IMR-90 (cell line): ENCODE results near the gene CPLX4. TPM values are rescaled to one million over a fixed set of nuclear protein-coding genes. Genes with fewer than 3 reads are reported as not detected.

Experiments
- ATAC-seq: fragments of 200-7000 bp; cut with Tn5 transposase; 2 replicates; pipeline ENCODE4 v1.9.1; 2020; ENCODE audit warnings: low read depth, mild to moderate bottlenecking, moderate library complexity
- BruUV-seq: library from RNA; stranded (reverse); fragments of 400-500 nt; replicated peaks from 2 replicates; lab custom pipeline; 2021; lab: Mats Ljungman, UMichigan
- CTCF ChIA-PET: fragments of 300-600 bp; formaldehyde crosslinking; extraction: SDS; loops from one replicate; lab custom pipeline; 2021; ENCODE audit warnings: antibody characterized with exemption; lab: Yijun Ruan, JAX
- POLR2A ChIA-PET: fragments of 300-600 bp; sonication (Branson Sonifier 250); formaldehyde crosslinking; loops from one replicate; lab custom pipeline; 2022; ENCODE audit warnings: antibody characterized with exemption; ENCODE audit not compliant: unreplicated experiment; lab: Charles Lee
- DNase-seq: peaks from one replicate; pipeline ENCODE4 v3.0.0; 2013
- H2AFZ ChIP-seq: replicated peaks from 2 replicates; pipeline ENCODE3; 2013; ENCODE audit warnings: low read length, mild to moderate bottlenecking; ENCODE audit not compliant: poor library complexity
- H2AK5ac ChIP-seq: 2 replicates; pipeline ENCODE4 v1.6.1; 2013; ENCODE audit warnings: low read depth, low read length, inconsistent platforms
- H2AK9ac ChIP-seq: replicated peaks from 2 replicates; pipeline ENCODE3; 2013; ENCODE audit warnings: mild to moderate bottlenecking, low read depth, low read length, moderate library complexity; ENCODE audit not compliant: poor library complexity
- H2BK120ac ChIP-seq: 2 replicates; pipeline ENCODE4 v1.6.1; 2013; ENCODE audit warnings: low read depth, low read length, inconsistent platforms
- H2BK15ac ChIP-seq: 3 replicates; pipeline ENCODE4 v1.6.1; 2013; ENCODE audit warnings: low read depth, low read length, inconsistent platforms
- H2BK20ac ChIP-seq: 2 replicates; pipeline ENCODE4 v1.6.1; 2013; ENCODE audit warnings: low read depth, mild to moderate bottlenecking, inconsistent platforms, low read length, moderate library complexity
- H2BK5ac ChIP-seq: 2 replicates; pipeline ENCODE4 v1.6.1; 2013; ENCODE audit warnings: mild to moderate bottlenecking, low read depth, low read length, inconsistent platforms; ENCODE audit not compliant: poor library complexity, severe bottlenecking
- H3K14ac ChIP-seq: replicated peaks from 2 replicates; pipeline ENCODE4 v1.6.1; 2013; ENCODE audit warnings: low read depth, low read length, inconsistent platforms
- H3K18ac ChIP-seq: 2 replicates; pipeline ENCODE4 v1.6.1; 2013; ENCODE audit warnings: low read depth, low read length, control low read depth
- H3K23ac ChIP-seq: 2 replicates; pipeline ENCODE4 v1.6.1; 2013; ENCODE audit warnings: low read depth, low read length, inconsistent platforms
- H3K27ac ChIP-seq: 2 replicates; pipeline ENCODE4 v1.5.1; 2013; ENCODE audit warnings: mild to moderate bottlenecking, control low read depth, low read length; ENCODE audit not compliant: insufficient read depth
- H3K27me3 ChIP-seq: 2 replicates; pipeline ENCODE4 v1.6.1; 2013; ENCODE audit warnings: low read length; ENCODE audit not compliant: control insufficient read depth, insufficient read depth
- H3K36me3 ChIP-seq: 2 replicates; pipeline ENCODE4 v1.6.1; 2013; ENCODE audit warnings: low read length, mixed read lengths; ENCODE audit not compliant: control insufficient read depth, insufficient read depth
- H3K4ac ChIP-seq: 2 replicates; pipeline ENCODE4 v1.6.1; 2013; ENCODE audit warnings: low read depth, low read length, inconsistent platforms
- H3K4me1 ChIP-seq: 2 replicates; pipeline ENCODE4 v1.6.1; 2013; ENCODE audit warnings: low read length, mixed read lengths; ENCODE audit not compliant: control insufficient read depth, insufficient read depth
- H3K4me2 ChIP-seq: 2 replicates; pipeline ENCODE4 v1.6.1; 2013; ENCODE audit warnings: low read depth, mild to moderate bottlenecking, control low read depth, low read length, moderate library complexity
- H3K4me3 ChIP-seq: 2 replicates; pipeline ENCODE4 v1.5.1; 2013; ENCODE audit warnings: low read depth, mild to moderate bottlenecking, control low read depth, low read length, moderate library complexity; ENCODE audit not compliant: insufficient read depth
- H3K56ac ChIP-seq: 2 replicates; pipeline ENCODE4 v1.6.1; 2013; ENCODE audit warnings: low read length, inconsistent platforms; ENCODE audit not compliant: insufficient read depth; ENCODE audit errors: extremely low read depth
- H3K79me1 ChIP-seq, 2 experiments: 2 replicates each; pipeline ENCODE4 v1.6.1; 2013; ENCODE audit warnings: low read length in 2 of 2, inconsistent platforms in 1 of 2, low read depth in 1 of 2
- H3K9ac ChIP-seq: 2 replicates; pipeline ENCODE4 v1.6.1; 2013; ENCODE audit warnings: low read depth, low read length, control low read depth
- H3K9me1 ChIP-seq: 2 replicates; pipeline ENCODE4 v1.6.1; 2013; ENCODE audit warnings: low read length, inconsistent platforms; ENCODE audit not compliant: insufficient read depth
- H3K9me3 ChIP-seq: 2 replicates; pipeline ENCODE4 v1.6.1; 2013; ENCODE audit warnings: low read length; ENCODE audit not compliant: control insufficient read depth, insufficient read depth
- H4K20me1 ChIP-seq: 2 replicates; pipeline ENCODE4 v1.6.1; 2013; ENCODE audit warnings: low read length, inconsistent platforms; ENCODE audit not compliant: insufficient read depth
- H4K5ac ChIP-seq: 2 replicates; pipeline ENCODE4 v1.6.1; 2013; ENCODE audit warnings: mild to moderate bottlenecking, low read depth, low read length, control low read depth
- H4K8ac ChIP-seq, 2 experiments: 2 replicates each; pipeline ENCODE4 v1.6.1; 2013; ENCODE audit warnings: low read depth in 2 of 2, low read length in 2 of 2, control low read depth in 1 of 2, inconsistent platforms in 1 of 2
- H4K91ac ChIP-seq: 2 replicates; pipeline ENCODE4 v1.6.1; 2013; ENCODE audit warnings: low read depth, low read length, inconsistent platforms; ENCODE audit not compliant: insufficient read depth
- CTCF ChIP-seq: conservative IDR thresholded peaks from 2 replicates; pipeline ENCODE4 v1.5.1; 2012; ENCODE audit warnings: mild to moderate bottlenecking, low read depth, low read length, improper control_type of control experiment
- NFE2L2 ChIP-seq: fragments of 150-350 bp; IDR thresholded peaks from 2 replicates; pipeline ENCODE4 v1.6.1; 2016; ENCODE audit warnings: low read depth, mild to moderate bottlenecking, low read length
- RAD21 ChIP-seq: IDR thresholded peaks from 2 replicates; pipeline ENCODE4 v1.6.1; 2012; ENCODE audit warnings: low read length, improper control_type of control experiment
- SMC3 ChIP-seq: fragments of 150-350 bp; IDR thresholded peaks from 2 replicates; pipeline ENCODE4 v1.6.1; 2016; ENCODE audit warnings: low read depth, mild to moderate bottlenecking, antibody characterized with exemption, low read length, moderate library complexity
- WGBS, 2 experiments: methylation state at CpG; one replicate each; pipeline versions ENCODE4 v1.1.5 to v1.1.7; 2013; ENCODE audit warnings: missing lambda C conversion rate in 2 of 2; ENCODE audit not compliant: insufficient read length in 1 of 2; ENCODE audit errors: extremely low coverage in 2 of 2; 5-methylcytosine and 5-hydroxymethylcytosine counted together
- dilution Hi-C: fragments of 300-500 bp; cut with HindIII; formaldehyde crosslinking; loops from one replicate; pipeline ENCODE4 v1.14.3; 2018; ENCODE audit warnings: low sequenced_read_pairs; ENCODE audit not compliant: unreplicated experiment
- in situ Hi-C: fragments of 300-500 bp; cut with MboI; formaldehyde crosslinking; loops from 3 replicates; pipeline ENCODE4 v1.14.3; 2019; ENCODE audit warnings: low sequenced_read_pairs, inconsistent platforms, mixed read lengths
- intact Hi-C: fragments of 100-400 bp; cut with micrococcal nuclease; formaldehyde crosslinking; loops from 2 replicates; pipeline ENCODE4 v1.10.0; 2022
- polyA plus RNA-seq, 3 experiments: library from polyadenylated mRNA; depleted of rRNA; stranded (reverse); fragments of >200 nt; gene quantifications; 2 replicates each; pipeline ENCODE4 v1.2.3, GENCODE V29; 2012; ENCODE audit warnings: low replicate concordance in 1 of 3
- total RNA-seq: library from RNA; depleted of rRNA; stranded (reverse); fragments of >200 nt; gene quantifications from 2 replicates; pipeline ENCODE4 v1.2.3, GENCODE V29; 2012

Gene CPLX4
- total and polyA plus RNA-seq, 2 of the 4 experiments (the other 2 are of a cell fraction) = not detected

DNA sequence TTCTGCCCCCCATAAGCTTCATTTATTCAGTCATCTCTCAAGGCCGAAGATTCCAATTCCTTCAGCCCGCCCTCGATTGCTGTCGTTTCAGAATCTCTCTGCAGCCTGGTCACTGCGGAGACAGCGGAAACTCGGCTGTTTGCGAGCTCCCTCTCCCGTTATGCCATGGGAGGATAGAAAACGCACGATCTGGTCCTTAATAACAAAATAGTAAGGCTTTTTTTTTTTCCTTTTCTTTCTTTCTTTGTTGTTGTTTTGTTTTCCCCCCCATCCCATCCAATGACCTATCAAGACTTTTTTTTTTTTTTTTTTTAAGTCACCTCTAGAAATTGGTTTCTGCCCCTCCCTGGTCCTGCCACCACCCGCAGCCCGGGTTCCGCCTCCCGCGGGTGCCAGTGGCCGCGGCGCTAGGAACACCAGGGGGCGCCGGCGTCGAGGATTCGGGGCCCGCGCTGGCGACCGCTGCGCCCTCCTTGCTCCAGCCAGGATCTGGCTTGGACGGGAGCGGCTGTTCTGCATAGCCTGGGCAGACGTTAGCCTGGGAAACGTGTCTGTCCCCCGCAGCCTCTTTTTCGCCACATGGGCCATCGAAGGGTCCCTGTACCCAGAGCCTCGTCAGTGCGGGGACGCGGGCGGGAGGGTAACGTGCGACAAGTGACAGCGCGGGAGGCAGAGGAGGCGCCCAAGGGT, 10.1 kb downstream of the CPLX4 start:
- Histone ChIP-seq H4K91ac (no peak overlapping the region), H3K4me3 (peak overlapping the region; percentile 39), H3K27me3 (peaks cover 62% of the 10 kb centered on the region), H3K14ac (no peak overlapping the region), H2AFZ (peak overlapping the region; percentile 83), H2AK5ac (no peak overlapping the region), H2BK20ac (no peak overlapping the region), H4K8ac (no peak overlapping the region), H3K9ac (no peak overlapping the region), H3K56ac (no peak overlapping the region), H3K4me2 (peak overlapping the region; percentile 97), H3K4ac (no peak overlapping the region), H3K9me1 (no peaks in the 10 kb centered on the region), H4K20me1 (no peaks in the 10 kb centered on the region), H3K79me1 (no peaks in the 10 kb centered on the region), H3K36me3 (no peaks in the 10 kb centered on the region), H2BK5ac (no peak overlapping the region), H4K5ac (no peak overlapping the region), H3K4me1 (peaks cover 2% of the 10 kb centered on the region; the same call in 1 of the 2 replicates), H3K23ac (no peak overlapping the region), H2BK120ac (no peak overlapping the region), H2BK15ac (no peak overlapping the region), H3K27ac (no peak overlapping the region), H3K18ac (no peak overlapping the region), H2AK9ac (no peak overlapping the region), H3K9me3 (no peaks in the 10 kb centered on the region)
- ChIA-PET CTCF (interaction anchor here (0.6 to 2.3 kb wide), 18 partner anchors 10 to 577 kb away, joined by 3 to 51 read pairs (median 5); no protein-coding TSS in a partner anchor), POLR2A (no interaction called here)
- TF ChIP-seq NFE2L2 (no peak), CTCF (peak; percentile 80), RAD21 (peak; percentile 73), SMC3 (peak; percentile 76)
- intact Hi-C loops = loop anchor here (1.0 to 2.0 kb wide), 3 partner anchors 59 to 515 kb away; no protein-coding TSS in a partner anchor
- DNase-seq = peak; percentile 45
- dilution Hi-C loops = no loop called here
- in situ Hi-C loops = loop anchor here (5.0 kb wide), 1 partner anchor 89 kb away; no protein-coding TSS in a partner anchor
- peak; percentile 100 for ATAC-seq
- 0% methylated on average over 13 of the region's 46 CpGs; no CpG with 5 or more reads in 1 of the 2 experiments for WGBS, 2 experiments
- no TSS peak for BruUV-seq
